DMS53 (cell line): ENCODE results near the gene DNAH9.
A peak's percentile ranks its signal among the peaks of the same experiment; 100 is the strongest.

Experiments used
- DNase-seq: peaks from one replicate; lab custom pipeline; 2025; lab: John Stamatoyannopoulos, UW

DNAH9 gene

GRCh38 chr17:11981862-11982261 is 383.6 kb downstream of the DNAH9 start:
- DNase-seq, result no peak

- no peak for DNase-seq
Measured at GRCh38 chr17:11986179-11986941, 388.1 kb downstream of the DNAH9 start.

GRCh38 chr17:11986942-11987329 is 388.7 kb downstream of the DNAH9 start:
- peak; percentile 42 for DNase-seq

- DNase-seq, result no peak
Measured at GRCh38 chr17:11990363-11990983, 392.2 kb downstream of the DNAH9 start.

DNA sequence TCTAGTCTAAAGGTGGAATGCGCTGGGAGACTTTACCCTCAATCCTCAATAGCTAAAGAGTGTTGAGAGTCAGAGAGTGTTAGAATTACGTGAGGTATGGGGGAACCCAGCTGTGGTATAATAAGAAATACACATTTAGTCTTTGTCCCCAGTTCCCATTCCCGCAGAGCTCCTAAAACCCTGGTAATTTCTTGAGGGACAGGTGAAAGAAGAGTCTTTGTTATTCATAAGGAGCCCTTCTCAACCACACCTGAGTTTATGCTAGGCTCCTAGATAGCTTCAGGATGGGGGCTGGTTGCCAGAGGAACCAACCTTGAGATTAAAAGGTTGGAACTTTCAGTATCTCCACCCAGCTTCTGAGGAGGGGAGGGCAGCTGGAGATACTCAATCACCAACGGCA is 393.2 kb downstream of the DNAH9 start:
- no peak for DNase-seq

DNA sequence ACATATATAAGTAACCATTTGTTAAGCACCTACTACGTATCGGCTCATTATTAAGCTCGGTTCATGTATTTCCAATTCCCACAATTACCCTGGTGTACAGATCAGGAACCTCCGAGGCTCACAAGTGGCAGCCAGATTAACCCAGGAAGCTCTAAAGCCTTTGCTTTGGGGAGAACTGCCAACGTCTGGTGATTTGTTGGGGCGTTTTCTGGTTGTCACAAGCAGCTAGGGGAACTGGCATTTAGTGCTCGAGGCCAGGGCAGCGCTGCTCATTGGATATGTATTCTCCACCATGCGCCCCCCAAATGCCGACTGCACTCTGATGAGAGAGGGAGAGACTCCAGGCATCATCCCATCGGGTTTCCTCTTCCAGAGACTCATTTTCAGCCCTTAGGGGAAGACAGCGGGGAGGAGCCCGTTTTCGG is 398.5 kb downstream of the DNAH9 start:
- DNase-seq, result peak; percentile 59

DNA sequence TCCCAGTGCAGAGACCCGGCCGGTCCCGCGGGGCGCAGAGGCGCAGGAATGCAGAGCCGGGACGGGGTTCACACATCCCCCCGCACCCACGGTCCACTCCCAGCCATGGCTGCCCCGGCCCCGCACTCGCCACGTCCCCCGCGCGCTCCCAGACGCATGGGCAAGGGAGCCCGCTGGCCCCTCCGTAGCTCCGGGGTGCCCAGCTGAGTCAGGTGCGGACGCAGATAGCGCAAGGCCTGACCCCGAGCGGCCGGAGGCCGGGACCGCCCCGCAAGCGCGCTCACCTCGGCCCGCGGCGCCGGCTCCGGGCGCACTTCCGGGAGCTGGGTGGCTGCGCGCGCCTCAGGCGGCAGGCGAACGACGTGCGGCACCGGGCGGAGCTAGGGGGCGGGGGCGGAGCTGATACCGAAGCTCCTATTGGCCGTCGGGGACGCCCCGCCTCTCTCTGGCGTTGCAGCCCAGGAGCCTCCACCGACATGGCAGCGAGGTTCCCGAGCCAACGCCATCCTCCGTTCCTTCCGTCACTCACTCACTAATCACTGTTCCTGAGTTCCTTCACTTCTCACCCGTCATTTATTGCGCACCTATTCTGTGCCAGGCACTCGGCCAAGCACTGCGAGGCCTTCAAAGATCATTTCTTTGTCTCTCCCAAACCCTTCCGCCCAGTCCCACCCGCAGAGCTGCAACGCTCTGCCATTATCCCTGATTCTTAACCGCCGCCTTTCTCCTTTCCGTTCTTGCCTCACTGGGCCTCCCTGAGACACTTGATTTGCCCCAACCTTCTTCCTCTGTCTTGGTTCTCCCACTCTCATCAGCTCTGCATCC is 399.1 kb downstream of the DNAH9 start, which contains the start of gene ZNF18:
TSS of gene ZNF18 (minus strand) at position 329 of the 825 bp plus-strand sequence. CDS start 4,646 bp downstream, outside the sequence.
- DNase-seq, result peak; percentile 90

GRCh38 chr17:11997972-11998233 is 399.6 kb downstream of the DNAH9 start:
- DNase-seq, result peak; percentile 39

- no peak for DNase-seq
Measured at GRCh38 chr17:11999696-12000095, 401.4 kb downstream of the DNAH9 start.

DNA sequence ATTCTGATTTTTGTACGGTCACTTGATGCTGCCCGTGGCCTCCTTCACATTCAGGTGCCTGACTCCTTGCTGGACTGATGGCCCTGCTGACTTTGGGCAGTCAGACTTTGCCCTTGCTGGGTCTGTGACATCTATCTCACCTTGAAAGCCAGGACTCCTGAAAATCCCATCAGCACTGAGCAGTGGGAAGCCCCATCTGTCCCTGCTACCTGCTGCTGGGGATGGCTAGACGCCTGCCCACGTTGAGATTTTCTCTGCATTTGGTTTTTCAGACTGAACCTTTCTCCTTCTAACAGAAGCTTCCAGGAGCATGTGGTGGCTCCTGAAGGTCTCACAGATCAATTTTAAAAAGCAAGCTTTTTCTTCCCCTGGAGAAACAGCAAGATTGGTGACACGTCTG is 409.2 kb downstream of the DNAH9 start:
- DNase-seq, result no peak
